HCT116 (cell line): ENCODE measurements around the gene ARHGAP31. TPM values are rescaled to one million over a fixed set of nuclear protein-coding genes. Genes with fewer than 3 reads are reported as not detected.

ENCODE experiments used
- ATAC-seq: fragments of 200-7000 bp; cut with Tn5 transposase; 2 replicates; pipeline ENCODE4 v1.9.1; 2020; ENCODE audit warnings: mild to moderate bottlenecking, moderate library complexity
- BruUV-seq: library from RNA; stranded (reverse); fragments of 400-500 nt; replicated peaks from 2 replicates; lab custom pipeline; 2021; lab: Mats Ljungman, UMichigan
- CTCF ChIA-PET: fragments of 300-600 bp; sonication (Branson Sonifier 250); formaldehyde crosslinking; loops from one replicate; lab custom pipeline; 2021; ENCODE audit warnings: antibody characterized with exemption; lab: Charles Lee
- POLR2A ChIA-PET: fragments of 300-600, 350-600 bp; sonication (Branson Sonifier 250); formaldehyde crosslinking; loops from one replicate; lab custom pipeline; 2021; ENCODE audit warnings: antibody characterized with exemption; lab: Charles Lee
- RAD21 ChIA-PET, 2 experiments: fragments of 300-600 bp; sonication (Branson Sonifier 250); formaldehyde crosslinking; loops; one replicate each; lab custom pipeline; 2023; ENCODE audit warnings: low total read pairs in 2 of 2; ENCODE audit not compliant: uncharacterized antibody in 2 of 2, unreplicated experiment in 2 of 2, low non-redundant PET in 1 of 2; lab: Charles Lee
- DNase-seq: peaks from one replicate; pipeline ENCODE4 v3.0.0-alpha.2; 2010; ENCODE audit warnings: low read depth, low spot score
- H2AFZ ChIP-seq: fragments of 200-600 bp; shearing (Covaris generic), sonication (generic); 2 replicates; pipeline ENCODE4 v1.6.1; 2017; ENCODE audit warnings: low read depth, mixed run types, mixed read lengths, antibody characterized with exemption, low read length; ENCODE audit not compliant: poor library complexity, severe bottlenecking
- H3K27ac ChIP-seq: 2 replicates; pipeline ENCODE4 v1.5.1; 2012; ENCODE audit warnings: low read depth, low read length
- H3K27me3 ChIP-seq: fragments of 200-600 bp; sonication (generic); 2 replicates; pipeline ENCODE4 v1.6.1; 2016; ENCODE audit warnings: mixed run types, low read length, mixed read lengths; ENCODE audit not compliant: insufficient read depth
- H3K36me3 ChIP-seq, 2 experiments: fragments of 200-500 bp in 1 of 2; fragments of 200-600 bp in 1 of 2; sonication (Bioruptor generic) in 1 of 2; sonication (generic) in 1 of 2; 2 replicates each; pipeline versions ENCODE4 v1.5.1 to v1.6.1; 2014 to 2016; ENCODE audit warnings: low read length in 2 of 2, inconsistent platforms in 1 of 2, mixed read lengths in 1 of 2, mixed run types in 1 of 2; ENCODE audit not compliant: insufficient read depth in 2 of 2, control insufficient read depth in 1 of 2
- H3K4me1 ChIP-seq, 2 experiments: fragments of 200-600 bp in 1 of 2; sonication (generic) in 1 of 2; 2 replicates each; pipeline versions ENCODE4 v1.5.1 to v1.6.1; 2012 to 2017; ENCODE audit warnings: low read length in 2 of 2, inconsistent platforms in 1 of 2, mild to moderate bottlenecking in 1 of 2, mixed read lengths in 1 of 2, mixed run types in 1 of 2, moderate library complexity in 1 of 2; ENCODE audit not compliant: insufficient read depth in 2 of 2, control insufficient read depth in 1 of 2
- H3K4me2 ChIP-seq: fragments of 200-600 bp; sonication (generic); 2 replicates; pipeline ENCODE4 v1.6.1; 2017; ENCODE audit warnings: mixed run types, low read length, mixed read lengths
- H3K4me3 ChIP-seq, 2 experiments: fragments of 200-600 bp in 1 of 2; sonication (generic) in 1 of 2; replicated peaks in 1 of 2; 2 replicates each; pipeline ENCODE4 v1.5.1; 2011 to 2016; ENCODE audit warnings: low read length in 2 of 2, control low read depth in 1 of 2, low read depth in 1 of 2, mild to moderate bottlenecking in 1 of 2, mixed read lengths in 1 of 2, mixed run types in 1 of 2
- H3K79me2 ChIP-seq: fragments of 200-600 bp; sonication (generic); 2 replicates; pipeline ENCODE4 v1.6.1; 2017; ENCODE audit warnings: mild to moderate bottlenecking, mixed run types, low read length, moderate library complexity, mixed read lengths; ENCODE audit not compliant: insufficient read depth
- H3K9ac ChIP-seq: fragments of 200-600 bp; sonication (generic); 2 replicates; pipeline ENCODE4 v1.6.1; 2016; ENCODE audit warnings: low read length, mixed read lengths
- H3K9me2 ChIP-seq: fragments of 200-600 bp; sonication (generic), shearing (Covaris generic); 2 replicates; pipeline ENCODE4 v1.6.1; 2017; ENCODE audit warnings: mixed run types, mild to moderate bottlenecking, moderate library complexity; ENCODE audit not compliant: insufficient read depth
- H3K9me3 ChIP-seq, 2 experiments: fragments of 200-500 bp in 1 of 2; fragments of 200-600 bp in 1 of 2; sonication (Bioruptor generic) in 1 of 2; sonication (generic) in 1 of 2; 2 replicates each; pipeline ENCODE4 v1.6.1; 2014 to 2017; ENCODE audit warnings: low read length in 2 of 2, mixed read lengths in 2 of 2, inconsistent platforms in 1 of 2, low read depth in 1 of 2, mild to moderate bottlenecking in 1 of 2, mixed run types in 1 of 2, moderate library complexity in 1 of 2; ENCODE audit not compliant: control insufficient read depth in 1 of 2, insufficient read depth in 1 of 2
- H4K20me1 ChIP-seq: fragments of 200-600 bp; sonication (generic), shearing (Covaris generic); 2 replicates; pipeline ENCODE4 v1.6.1; 2017; ENCODE audit warnings: mixed run types, mild to moderate bottlenecking, moderate library complexity; ENCODE audit not compliant: insufficient read depth
- EGR1 ChIP-seq: IDR thresholded peaks from 2 replicates; pipeline ENCODE4 v1.6.1; 2012; ENCODE audit warnings: low read depth
- ELF1 ChIP-seq: IDR thresholded peaks from 2 replicates; pipeline ENCODE4 v1.6.1; 2012; ENCODE audit warnings: low read depth, borderline replicate concordance
- EZH2 ChIP-seq: fragments of 200-600 bp; sonication (generic); IDR thresholded peaks from 2 replicates; pipeline ENCODE4 v1.6.1; 2017; ENCODE audit warnings: antibody characterized with exemption, mixed run types
- EZH2phosphoT487 ChIP-seq: fragments of 200-600 bp; IDR thresholded peaks from 2 replicates; pipeline ENCODE4 v1.6.1; 2018; ENCODE audit warnings: antibody characterized with exemption, borderline replicate concordance
- JUND ChIP-seq: IDR thresholded peaks from 2 replicates; pipeline ENCODE4 v1.6.1; 2012
- SIN3A ChIP-seq: IDR thresholded peaks from 2 replicates; pipeline ENCODE4 v1.6.1; 2012; ENCODE audit warnings: low read depth
- TCF7L2 ChIP-seq: IDR thresholded peaks from 2 replicates; pipeline ENCODE4 v1.7.0; 2011; ENCODE audit warnings: borderline replicate concordance, inconsistent platforms; ENCODE audit not compliant: insufficient read depth, insufficient read length; ENCODE audit errors: extremely low read depth
- YY1 ChIP-seq: IDR thresholded peaks from 2 replicates; pipeline ENCODE4 v1.6.1; 2011; ENCODE audit warnings: low read length, low read depth, moderate library complexity, mild to moderate bottlenecking; ENCODE audit not compliant: insufficient replicate concordance; ENCODE audit errors: extremely low read depth
- ZBTB33 ChIP-seq: IDR thresholded peaks from 2 replicates; pipeline ENCODE4 v1.6.1; 2011; ENCODE audit warnings: mild to moderate bottlenecking, low read length, moderate library complexity; ENCODE audit not compliant: insufficient replicate concordance; ENCODE audit errors: extremely low read depth
- ZNF274 ChIP-seq: fragments of 200-500 bp; sonication (Bioruptor generic); IDR thresholded peaks from 2 replicates; pipeline ENCODE4 v1.6.1; 2014; ENCODE audit warnings: mild to moderate bottlenecking, low read depth, low read length, inconsistent platforms
- intact Hi-C: fragments of 100-400 bp; cut with micrococcal nuclease; formaldehyde crosslinking; loops from 2 replicates; pipeline ENCODE4 v1.10.0; 2022
- total RNA-seq: library from RNA; stranded (reverse); gene quantifications from one replicate; pipeline ENCODE4 v1.2.1, GENCODE V29; 2021; ENCODE audit not compliant: unreplicated experiment

The ARHGAP31 gene
- total RNA-seq, 1 experiment from 2014 or later, result 0.93 TPM

- no peaks in the 10 kb centered on the region for H3K9me2 ChIP-seq
- no peak overlapping the region for H3K9ac ChIP-seq
- BruUV-seq, result no TSS peak
- no peak overlapping the region for H3K4me2 ChIP-seq
- H2AFZ ChIP-seq, result no peak overlapping the region
- peaks cover 8 to 14% of the 10 kb centered on the region in 2 experiments for H3K4me1 ChIP-seq
- no peaks in the 10 kb centered on the region for H3K9me3 ChIP-seq
- ChIA-PET RAD21 (no interaction called here), CTCF (no interaction called here), POLR2A (interaction anchor here (0.7 to 1.0 kb wide), 2 partner anchors 8 to 20 kb away, joined by 3 to 5 read pairs; partner anchors contain the start of gene ARHGAP31)
- DNase-seq (no peak), ATAC-seq (no peak)
- H3K79me2 ChIP-seq, result no peaks in the 10 kb centered on the region
- TF ChIP-seq YY1 (no peak), ELF1 (no peak), ZNF274 (no peak), EGR1 (no peak), EZH2 (no peak), TCF7L2 (no peak), JUND (no peak), EZH2phosphoT487 (no peak), ZBTB33 (no peak), SIN3A (no peak)
- no peaks in the 10 kb centered on the region for H3K27me3 ChIP-seq
- no peak overlapping the region for H3K27ac ChIP-seq
- intact Hi-C loops, result no loop called here
- no peak overlapping the region for H3K4me3 ChIP-seq
- H4K20me1 ChIP-seq, result no peaks in the 10 kb centered on the region
- no peaks in the 10 kb centered on the region for H3K36me3 ChIP-seq
These were observed 8.7 kb downstream of the ARHGAP31 start for GRCh38 chr3:119302697-119303551.
